BJ (cell line): ENCODE data around the gene VTI1A. TPM values are rescaled to one million over a fixed set of nuclear protein-coding genes. Genes with fewer than 3 reads are reported as not detected.

Source experiments
- CTCF ChIA-PET: fragments of 350-600 bp; formaldehyde crosslinking; extraction: SDS; loops from one replicate; lab custom pipeline; 2021; ENCODE audit warnings: antibody characterized with exemption, inconsistent platforms; lab: Yijun Ruan, JAX
- POLR2A ChIA-PET: fragments of 300-600 bp; sonication (Branson Sonifier 250); formaldehyde crosslinking; extraction: SDS; loops from one replicate; lab custom pipeline; 2021; ENCODE audit warnings: antibody characterized with exemption; lab: Charles Lee
- DNase-seq: peaks from one replicate; pipeline ENCODE4 v3.0.0-alpha.2; 2011; ENCODE audit warnings: low read depth
- H3K27me3 ChIP-seq: 2 replicates; pipeline ENCODE4 v1.6.0; 2011; ENCODE audit warnings: low read length; ENCODE audit not compliant: control insufficient read depth, insufficient read depth
- H3K36me3 ChIP-seq: 2 replicates; pipeline ENCODE4 v1.5.1; 2011; ENCODE audit warnings: low read length; ENCODE audit not compliant: control insufficient read depth, insufficient read depth
- H3K4me3 ChIP-seq: 2 replicates; pipeline ENCODE4 v1.5.1; 2011; ENCODE audit warnings: low read depth, mild to moderate bottlenecking, control low read depth, low read length
- polyA plus RNA-seq: library from polyadenylated mRNA; depleted of rRNA; stranded (reverse); fragments of >200 nt; gene quantifications from 2 replicates; pipeline ENCODE4 v1.2.3, GENCODE V29; 2011
- TF ChIP-seq, protein P1 (sequence below): IDR thresholded peaks from 2 replicates; pipeline ENCODE4 v1.5.1; 2011; ENCODE audit warnings: low read depth, mild to moderate bottlenecking, control low read depth, inconsistent platforms, low read length, moderate library complexity; ENCODE audit not compliant: insufficient read depth

The VTI1A gene
- polyA plus RNA-seq, 1 experiment = 13.4 TPM

DNA sequence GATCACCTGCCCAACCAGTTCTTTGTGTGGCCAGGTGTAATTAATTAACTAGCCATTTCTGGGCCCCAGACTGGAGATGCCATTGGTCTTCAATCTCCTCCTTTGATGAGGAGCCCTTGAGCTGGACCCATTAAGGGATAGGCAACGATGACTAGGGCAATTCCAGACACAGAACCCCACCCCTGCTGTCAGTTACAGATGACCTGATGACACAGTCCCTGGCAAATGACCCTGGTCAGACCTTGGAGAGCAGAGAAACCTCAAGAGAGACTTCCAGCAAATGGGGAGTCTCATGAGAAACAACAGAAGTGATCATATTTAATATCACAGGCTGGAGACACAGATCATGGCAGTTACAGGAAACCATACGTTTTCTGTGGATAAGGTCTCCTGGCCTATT lies 401.2 kb downstream of the VTI1A start:
- no peaks in the 10 kb centered on the region for H3K36me3 ChIP-seq
- DNase-seq = no peak
- ChIA-PET POLR2A (no interaction called here), CTCF (no interaction called here)
- H3K27me3 ChIP-seq = no peaks in the 10 kb centered on the region
- TF ChIP-seq, protein P1, sequence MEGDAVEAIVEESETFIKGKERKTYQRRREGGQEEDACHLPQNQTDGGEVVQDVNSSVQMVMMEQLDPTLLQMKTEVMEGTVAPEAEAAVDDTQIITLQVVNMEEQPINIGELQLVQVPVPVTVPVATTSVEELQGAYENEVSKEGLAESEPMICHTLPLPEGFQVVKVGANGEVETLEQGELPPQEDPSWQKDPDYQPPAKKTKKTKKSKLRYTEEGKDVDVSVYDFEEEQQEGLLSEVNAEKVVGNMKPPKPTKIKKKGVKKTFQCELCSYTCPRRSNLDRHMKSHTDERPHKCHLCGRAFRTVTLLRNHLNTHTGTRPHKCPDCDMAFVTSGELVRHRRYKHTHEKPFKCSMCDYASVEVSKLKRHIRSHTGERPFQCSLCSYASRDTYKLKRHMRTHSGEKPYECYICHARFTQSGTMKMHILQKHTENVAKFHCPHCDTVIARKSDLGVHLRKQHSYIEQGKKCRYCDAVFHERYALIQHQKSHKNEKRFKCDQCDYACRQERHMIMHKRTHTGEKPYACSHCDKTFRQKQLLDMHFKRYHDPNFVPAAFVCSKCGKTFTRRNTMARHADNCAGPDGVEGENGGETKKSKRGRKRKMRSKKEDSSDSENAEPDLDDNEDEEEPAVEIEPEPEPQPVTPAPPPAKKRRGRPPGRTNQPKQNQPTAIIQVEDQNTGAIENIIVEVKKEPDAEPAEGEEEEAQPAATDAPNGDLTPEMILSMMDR = no peak
- H3K4me3 ChIP-seq = no peak overlapping the region

DNA sequence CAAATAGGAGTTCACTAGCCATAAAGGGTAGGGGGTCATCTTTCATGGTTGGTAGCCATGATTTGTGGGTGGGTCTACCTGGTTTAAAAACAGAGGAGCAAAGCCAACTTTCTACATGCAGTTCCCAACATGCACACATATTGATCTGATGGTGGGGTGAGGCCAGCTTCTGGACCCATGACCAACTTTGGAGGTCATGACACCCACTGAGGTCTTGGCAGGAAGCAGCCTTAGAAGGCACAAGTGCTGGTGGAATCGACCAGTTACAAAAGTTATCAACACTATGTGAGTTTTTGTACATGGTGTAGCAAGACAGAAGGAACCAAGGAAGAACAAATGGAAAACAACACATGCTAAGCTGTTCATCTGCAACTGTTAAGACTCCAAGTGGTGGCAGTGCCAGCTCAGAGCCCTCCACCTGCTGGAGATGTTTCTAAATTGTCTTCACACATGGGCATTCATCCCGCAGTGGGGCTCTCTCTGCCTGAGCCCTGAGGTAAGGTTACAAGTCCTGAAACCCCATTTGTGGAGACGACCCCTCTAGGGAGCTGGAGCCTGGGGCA lies 401.9 kb downstream of the VTI1A start:
- CTCF ChIA-PET = no interaction called here
- POLR2A ChIA-PET = no interaction called here
- H3K4me3 ChIP-seq = no peak overlapping the region
- no peaks in the 10 kb centered on the region for H3K36me3 ChIP-seq
- TF ChIP-seq, protein P1 = no peak
- DNase-seq = no peak
- no peaks in the 10 kb centered on the region for H3K27me3 ChIP-seq

DNA sequence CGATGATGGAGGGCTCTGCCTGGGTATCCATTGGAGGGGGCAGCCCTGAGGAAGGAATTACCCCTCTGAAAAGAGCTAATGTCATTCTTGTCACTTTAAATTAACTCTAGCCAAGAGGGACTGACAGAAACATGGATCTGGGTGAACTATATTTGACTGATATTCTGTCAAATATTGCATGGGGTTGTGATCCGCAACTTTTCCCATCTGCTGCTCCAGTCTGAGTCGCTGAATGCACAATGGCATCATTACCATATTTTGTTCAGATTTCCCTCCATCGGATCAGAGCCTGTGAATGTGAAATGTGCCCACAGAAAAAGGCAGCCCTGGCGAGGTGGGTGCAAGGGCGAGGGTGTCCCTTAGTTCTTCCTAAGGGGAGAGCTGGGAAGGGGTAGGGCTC lies 402.5 kb downstream of the VTI1A start:
- Histone ChIP-seq H3K27me3 (no peaks in the 10 kb centered on the region), H3K36me3 (no peaks in the 10 kb centered on the region), H3K4me3 (no peak overlapping the region)
- TF ChIP-seq, protein P1 = no peak
- POLR2A ChIA-PET = no interaction called here
- DNase-seq = no peak
- CTCF ChIA-PET = no interaction called here

DNA sequence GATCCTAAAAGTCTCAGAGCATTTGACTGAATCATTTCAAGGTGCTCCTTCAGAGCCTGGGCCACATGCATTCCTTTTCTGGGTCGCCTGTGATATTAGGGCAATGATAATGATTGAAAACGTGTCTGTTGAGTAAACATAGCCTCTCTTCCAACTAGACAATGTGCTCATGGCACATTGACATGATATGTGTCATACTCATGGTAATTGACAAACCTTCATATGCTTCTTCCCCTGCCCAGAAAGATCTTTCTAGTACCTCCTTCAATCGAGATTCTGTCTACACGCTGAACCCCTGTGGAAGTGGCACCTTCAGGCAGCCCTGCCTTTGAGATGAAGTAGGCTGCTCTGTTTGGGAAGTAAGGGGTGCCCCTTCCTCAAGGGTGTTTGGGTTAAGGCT lies 404.2 kb downstream of the VTI1A start:
- no peak for DNase-seq
- Histone ChIP-seq H3K36me3 (no peaks in the 10 kb centered on the region), H3K27me3 (no peaks in the 10 kb centered on the region), H3K4me3 (no peak overlapping the region)
- POLR2A ChIA-PET = no interaction called here
- TF ChIP-seq, protein P1 = no peak
- CTCF ChIA-PET = no interaction called here

DNA sequence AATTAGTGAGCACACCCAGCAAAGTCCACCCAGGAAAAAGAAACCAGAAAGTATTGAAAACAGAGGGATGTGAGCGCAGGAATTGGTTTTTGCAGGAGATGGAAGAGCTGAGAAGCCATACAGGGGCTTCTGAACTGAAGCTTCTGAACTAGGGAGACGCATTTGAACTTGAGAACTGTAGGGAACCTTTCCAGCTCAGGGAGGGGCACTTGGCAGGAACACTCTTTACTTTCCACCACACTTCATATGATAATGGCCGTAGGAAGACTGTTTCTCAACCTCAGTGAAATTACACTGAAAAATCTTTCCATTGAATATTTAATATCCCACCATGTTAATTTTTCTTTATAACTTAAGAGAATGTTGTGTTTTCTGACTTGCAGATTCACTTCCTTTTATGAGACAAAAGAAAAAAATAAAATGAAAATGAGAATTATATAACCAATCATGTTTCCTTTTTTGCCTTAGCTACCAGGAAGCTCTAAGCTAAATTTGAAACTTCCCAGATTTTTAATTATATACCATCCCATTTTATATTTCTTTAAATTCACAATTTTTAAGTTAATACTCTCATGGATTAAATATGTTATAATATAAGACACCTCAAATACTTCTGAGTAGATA lies 404.7 kb downstream of the VTI1A start:
- DNase-seq = no peak
- no peak overlapping the region for H3K4me3 ChIP-seq
- no peaks in the 10 kb centered on the region for H3K36me3 ChIP-seq
- ChIA-PET CTCF (no interaction called here), POLR2A (no interaction called here)
- H3K27me3 ChIP-seq = no peaks in the 10 kb centered on the region
- TF ChIP-seq, protein P1 = no peak
